ENCODE data around the gene IP6K2.
A peak's percentile ranks its signal among the peaks of the same experiment; 100 is the strongest.

IP6K2 gene

GRCh38 chr3:48697952-48698351 lies 19.1 kb downstream of the IP6K2 start:
- Histone ChIP-seq H3K36me3 (ENCODE audit: insufficient read depth, low read length) (peaks cover 85% of the 10 kb centered on the region), H3K4me2 (ENCODE audit: low read length) (no peak overlapping the region), H3K27ac (ENCODE audit: low read depth, low read length, poor library complexity, severe bottlenecking) (no peak overlapping the region), H3K27me3 (ENCODE audit: insufficient read depth, low read length) (no peaks in the 10 kb centered on the region), H3K9ac (ENCODE audit: low read length) (no peak overlapping the region), H3K9me2 (ENCODE audit: low read depth, low read length) (no peaks in the 10 kb centered on the region), H4K20me1 (ENCODE audit: insufficient read depth, low read length) (no peaks in the 10 kb centered on the region; the same call in none of the 2 replicates), H3F3A (ENCODE audit: insufficient read depth, low read length) (no peaks in the 10 kb centered on the region), H3K9me3 (ENCODE audit: low read length) (no peaks in the 10 kb centered on the region), H3K4me3 (ENCODE audit: low read depth, low read length, poor library complexity, severe bottlenecking) (no peak overlapping the region), H3K4me1 (ENCODE audit: insufficient read depth, low read length, severe bottlenecking) (no peaks in the 10 kb centered on the region), H2AFZ (ENCODE audit: low read length) (no peak overlapping the region), H3K79me2 (ENCODE audit: insufficient read depth, low read length) (peaks cover 70% of the 10 kb centered on the region)
- TF ChIP-seq EZH2 (IDR thresholded peaks at IDR 0.05; ENCODE audit: borderline replicate concordance, low read length) (no peak), CTCF (IDR thresholded peaks at IDR 0.05; ENCODE audit: low read length) (peak; percentile 35)

GRCh38 chr3:48696601-48697000 lies 20.4 kb downstream of the IP6K2 start:
- Histone ChIP-seq H3K4me1 (ENCODE audit: insufficient read depth, low read length, severe bottlenecking) (no peaks in the 10 kb centered on the region), H3K27ac (ENCODE audit: low read depth, low read length, poor library complexity, severe bottlenecking) (no peak overlapping the region), H3K27me3 (ENCODE audit: insufficient read depth, low read length) (no peaks in the 10 kb centered on the region), H3K4me3 (ENCODE audit: low read depth, low read length, poor library complexity, severe bottlenecking) (no peak overlapping the region), H3K79me2 (ENCODE audit: insufficient read depth, low read length) (peaks cover 57% of the 10 kb centered on the region), H2AFZ (ENCODE audit: low read length) (no peak overlapping the region), H3K36me3 (ENCODE audit: insufficient read depth, low read length) (peaks cover 84% of the 10 kb centered on the region), H3F3A (ENCODE audit: insufficient read depth, low read length) (no peaks in the 10 kb centered on the region), H3K9ac (ENCODE audit: low read length) (no peak overlapping the region), H3K4me2 (ENCODE audit: low read length) (no peak overlapping the region), H4K20me1 (ENCODE audit: insufficient read depth, low read length) (no peaks in the 10 kb centered on the region; the same call in 1 of the 2 replicates), H3K9me2 (ENCODE audit: low read depth, low read length) (no peaks in the 10 kb centered on the region), H3K9me3 (ENCODE audit: low read length) (no peaks in the 10 kb centered on the region)
- TF ChIP-seq EZH2 (IDR thresholded peaks at IDR 0.05; ENCODE audit: borderline replicate concordance, low read length) (no peak), CTCF (IDR thresholded peaks at IDR 0.05; ENCODE audit: low read length) (no peak)

- no peak for TF ChIP-seq CTCF (IDR thresholded peaks at IDR 0.05; ENCODE audit: low read length)
- no peak for TF ChIP-seq EZH2 (IDR thresholded peaks at IDR 0.05; ENCODE audit: borderline replicate concordance, low read length)
- H4K20me1 ChIP-seq (ENCODE audit: insufficient read depth, low read length) = no peaks in the 10 kb centered on the region; the same call in 1 of the 2 replicates
- no peak overlapping the region for H3K4me3 ChIP-seq (ENCODE audit: low read depth, low read length, poor library complexity, severe bottlenecking)
- peaks cover 53% of the 10 kb centered on the region for H3K79me2 ChIP-seq (ENCODE audit: insufficient read depth, low read length)
- peaks cover 87% of the 10 kb centered on the region for H3K36me3 ChIP-seq (ENCODE audit: insufficient read depth, low read length)
- no peaks in the 10 kb centered on the region for H3K9me2 ChIP-seq (ENCODE audit: low read depth, low read length)
- H2AFZ ChIP-seq (ENCODE audit: low read length) = no peak overlapping the region
- H3K4me1 ChIP-seq (ENCODE audit: insufficient read depth, low read length, severe bottlenecking) = no peaks in the 10 kb centered on the region
- H3K9ac ChIP-seq (ENCODE audit: low read length) = no peak overlapping the region
- H3K9me3 ChIP-seq (ENCODE audit: low read length) = no peaks in the 10 kb centered on the region
- H3K27ac ChIP-seq (ENCODE audit: low read depth, low read length, poor library complexity, severe bottlenecking) = no peak overlapping the region
- H3K27me3 ChIP-seq (ENCODE audit: insufficient read depth, low read length) = no peaks in the 10 kb centered on the region
- no peak overlapping the region for H3K4me2 ChIP-seq (ENCODE audit: low read length)
- H3F3A ChIP-seq (ENCODE audit: insufficient read depth, low read length) = no peaks in the 10 kb centered on the region
Measured at GRCh38 chr3:48696156-48696555, 20.9 kb downstream of the IP6K2 start.
